ENCODE results near the gene LRPAP1.

The LRPAP1 gene

DNA sequence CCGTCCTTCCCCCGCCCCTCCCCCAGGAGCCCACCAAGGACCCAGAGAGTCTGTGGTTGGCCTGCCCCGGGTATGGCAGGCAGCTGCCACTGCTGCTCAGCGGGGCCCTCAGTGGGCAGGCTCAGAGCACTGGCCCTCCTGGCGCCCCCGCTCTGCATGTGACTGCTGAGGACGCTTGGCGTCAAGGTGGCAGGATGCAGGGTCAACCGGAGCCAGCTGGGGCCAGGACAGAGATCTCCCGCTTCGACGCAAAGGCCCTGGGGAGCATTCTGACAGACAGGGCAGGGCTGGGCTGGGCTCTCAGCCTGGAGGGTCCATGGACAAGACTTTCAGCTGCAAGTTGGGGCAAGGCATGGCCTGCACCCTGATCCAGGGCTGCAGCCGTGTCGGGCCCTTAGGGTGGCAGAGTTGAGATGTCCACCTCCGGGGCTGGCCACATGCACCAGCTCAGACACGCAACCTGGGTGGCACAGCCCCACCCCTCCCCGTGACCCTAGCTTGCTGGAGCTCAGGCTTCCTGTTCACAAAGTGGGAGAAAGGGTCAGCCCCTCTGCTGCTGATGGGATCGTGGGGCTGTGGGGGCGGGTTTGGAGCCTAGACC lies 30.3 kb downstream of the LRPAP1 start:
- Histone ChIP-seq H3K9ac (ENCODE audit: low read length) (no peak overlapping the region), H3K36me3 (ENCODE audit: insufficient read depth, low read length) (no peaks in the 10 kb centered on the region), H3K27me3 (ENCODE audit: insufficient read depth, low read length) (no peaks in the 10 kb centered on the region), H3K4me1 (ENCODE audit: insufficient read depth, low read length, severe bottlenecking) (no peaks in the 10 kb centered on the region), H3K9me2 (ENCODE audit: low read depth, low read length) (no peaks in the 10 kb centered on the region), H3K27ac (ENCODE audit: low read depth, low read length, poor library complexity, severe bottlenecking) (no peak overlapping the region), H3F3A (ENCODE audit: insufficient read depth, low read length) (no peaks in the 10 kb centered on the region), H4K20me1 (ENCODE audit: insufficient read depth, low read length) (no peaks in the 10 kb centered on the region), H3K9me3 (ENCODE audit: low read length) (no peaks in the 10 kb centered on the region), H3K79me2 (ENCODE audit: insufficient read depth, low read length) (no peaks in the 10 kb centered on the region), H2AFZ (ENCODE audit: low read length) (no peak overlapping the region), H3K4me3 (ENCODE audit: low read depth, low read length, poor library complexity, severe bottlenecking) (no peak overlapping the region), H3K4me2 (ENCODE audit: low read length) (no peak overlapping the region)
- TF ChIP-seq EZH2 (IDR thresholded peaks at IDR 0.05; ENCODE audit: borderline replicate concordance, low read length) = no peak
- TF ChIP-seq, protein P1, sequence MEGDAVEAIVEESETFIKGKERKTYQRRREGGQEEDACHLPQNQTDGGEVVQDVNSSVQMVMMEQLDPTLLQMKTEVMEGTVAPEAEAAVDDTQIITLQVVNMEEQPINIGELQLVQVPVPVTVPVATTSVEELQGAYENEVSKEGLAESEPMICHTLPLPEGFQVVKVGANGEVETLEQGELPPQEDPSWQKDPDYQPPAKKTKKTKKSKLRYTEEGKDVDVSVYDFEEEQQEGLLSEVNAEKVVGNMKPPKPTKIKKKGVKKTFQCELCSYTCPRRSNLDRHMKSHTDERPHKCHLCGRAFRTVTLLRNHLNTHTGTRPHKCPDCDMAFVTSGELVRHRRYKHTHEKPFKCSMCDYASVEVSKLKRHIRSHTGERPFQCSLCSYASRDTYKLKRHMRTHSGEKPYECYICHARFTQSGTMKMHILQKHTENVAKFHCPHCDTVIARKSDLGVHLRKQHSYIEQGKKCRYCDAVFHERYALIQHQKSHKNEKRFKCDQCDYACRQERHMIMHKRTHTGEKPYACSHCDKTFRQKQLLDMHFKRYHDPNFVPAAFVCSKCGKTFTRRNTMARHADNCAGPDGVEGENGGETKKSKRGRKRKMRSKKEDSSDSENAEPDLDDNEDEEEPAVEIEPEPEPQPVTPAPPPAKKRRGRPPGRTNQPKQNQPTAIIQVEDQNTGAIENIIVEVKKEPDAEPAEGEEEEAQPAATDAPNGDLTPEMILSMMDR (IDR thresholded peaks at IDR 0.05; ENCODE audit: low read length) = no peak

DNA sequence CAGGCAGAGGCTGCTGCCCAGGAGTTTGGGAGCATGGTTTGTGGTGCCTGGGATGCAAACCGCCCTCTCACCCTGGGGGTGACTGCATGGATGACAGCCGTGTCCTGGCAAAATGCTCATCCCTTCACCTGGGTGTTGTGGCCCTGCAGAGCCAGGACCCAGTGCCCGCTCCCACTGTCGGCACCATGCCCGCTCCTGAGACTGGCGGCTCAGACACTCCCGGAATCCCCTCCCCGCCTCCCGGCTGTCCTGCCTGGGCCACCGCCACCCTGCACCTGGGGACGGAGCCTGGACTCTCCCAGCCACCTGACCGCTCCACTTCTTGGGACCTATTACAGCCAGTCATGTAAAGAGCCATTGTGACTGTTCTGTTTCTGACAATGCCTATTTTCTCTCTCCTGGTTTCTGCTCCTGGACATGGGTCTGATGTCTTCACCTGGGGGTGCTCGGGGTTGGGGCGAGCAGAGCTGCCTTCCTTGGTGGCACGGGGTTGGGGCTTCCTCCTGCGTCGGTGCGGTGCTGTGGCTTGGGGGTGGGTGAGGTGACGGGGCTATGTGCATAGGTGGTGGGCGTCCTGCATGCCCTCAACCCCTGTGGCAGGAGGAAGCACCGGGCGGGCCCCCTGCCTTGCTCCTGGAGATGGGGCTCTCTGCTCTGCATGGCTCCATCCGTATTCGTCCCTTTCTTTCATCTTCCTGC lies 30.9 kb downstream of the LRPAP1 start:
- no peaks in the 10 kb centered on the region for H3K9me3 ChIP-seq (ENCODE audit: low read length)
- no peak overlapping the region for H3K27ac ChIP-seq (ENCODE audit: low read depth, low read length, poor library complexity, severe bottlenecking)
- TF ChIP-seq, protein P1 (IDR thresholded peaks at IDR 0.05; ENCODE audit: low read length) = no peak
- no peak for TF ChIP-seq EZH2 (IDR thresholded peaks at IDR 0.05; ENCODE audit: borderline replicate concordance, low read length)
- H3F3A ChIP-seq (ENCODE audit: insufficient read depth, low read length) = no peaks in the 10 kb centered on the region
- H3K9me2 ChIP-seq (ENCODE audit: low read depth, low read length) = no peaks in the 10 kb centered on the region
- H3K9ac ChIP-seq (ENCODE audit: low read length) = no peak overlapping the region
- H3K79me2 ChIP-seq (ENCODE audit: insufficient read depth, low read length) = no peaks in the 10 kb centered on the region
- H3K36me3 ChIP-seq (ENCODE audit: insufficient read depth, low read length) = no peaks in the 10 kb centered on the region
- H3K4me3 ChIP-seq (ENCODE audit: low read depth, low read length, poor library complexity, severe bottlenecking) = no peak overlapping the region
- H3K27me3 ChIP-seq (ENCODE audit: insufficient read depth, low read length) = no peaks in the 10 kb centered on the region
- no peaks in the 10 kb centered on the region for H3K4me1 ChIP-seq (ENCODE audit: insufficient read depth, low read length, severe bottlenecking)
- no peak overlapping the region for H3K4me2 ChIP-seq (ENCODE audit: low read length)
- H4K20me1 ChIP-seq (ENCODE audit: insufficient read depth, low read length) = no peaks in the 10 kb centered on the region
- no peak overlapping the region for H2AFZ ChIP-seq (ENCODE audit: low read length)

DNA sequence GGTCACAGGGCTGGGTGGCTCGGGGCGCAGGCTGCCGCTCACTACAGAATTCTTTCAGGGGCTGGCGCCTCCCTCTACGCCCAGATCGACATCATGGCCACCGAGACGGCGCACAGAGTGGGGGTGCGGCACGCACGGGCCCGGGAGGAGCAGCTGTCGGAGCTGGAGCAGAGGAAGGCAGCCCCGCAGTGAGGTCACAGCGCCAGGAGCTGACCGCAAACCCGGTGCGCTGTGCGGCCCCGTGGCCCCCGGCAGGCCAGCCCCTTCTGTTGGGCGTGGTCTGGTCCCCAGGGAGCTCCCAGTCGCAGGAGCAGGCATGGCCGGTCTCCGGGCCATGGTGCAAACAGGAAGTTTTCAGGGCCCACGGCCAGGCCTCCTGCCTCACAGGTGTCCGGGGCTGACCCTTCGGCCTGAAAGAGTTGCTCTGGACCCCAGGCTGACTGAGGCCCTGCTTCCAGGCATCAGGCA lies 31.6 kb downstream of the LRPAP1 start:
- no peaks in the 10 kb centered on the region for H3F3A ChIP-seq (ENCODE audit: insufficient read depth, low read length)
- H3K4me3 ChIP-seq (ENCODE audit: low read depth, low read length, poor library complexity, severe bottlenecking) = no peak overlapping the region
- no peaks in the 10 kb centered on the region for H3K9me3 ChIP-seq (ENCODE audit: low read length)
- TF ChIP-seq, protein P1 (IDR thresholded peaks at IDR 0.05; ENCODE audit: low read length) = no peak
- TF ChIP-seq EZH2 (IDR thresholded peaks at IDR 0.05; ENCODE audit: borderline replicate concordance, low read length) = no peak
- no peak overlapping the region for H2AFZ ChIP-seq (ENCODE audit: low read length)
- no peaks in the 10 kb centered on the region for H4K20me1 ChIP-seq (ENCODE audit: insufficient read depth, low read length)
- H3K36me3 ChIP-seq (ENCODE audit: insufficient read depth, low read length) = no peaks in the 10 kb centered on the region
- no peaks in the 10 kb centered on the region for H3K79me2 ChIP-seq (ENCODE audit: insufficient read depth, low read length)
- H3K27me3 ChIP-seq (ENCODE audit: insufficient read depth, low read length) = no peaks in the 10 kb centered on the region
- H3K9me2 ChIP-seq (ENCODE audit: low read depth, low read length) = no peaks in the 10 kb centered on the region
- no peak overlapping the region for H3K4me2 ChIP-seq (ENCODE audit: low read length)
- no peaks in the 10 kb centered on the region for H3K4me1 ChIP-seq (ENCODE audit: insufficient read depth, low read length, severe bottlenecking)
- H3K9ac ChIP-seq (ENCODE audit: low read length) = no peak overlapping the region
- no peak overlapping the region for H3K27ac ChIP-seq (ENCODE audit: low read depth, low read length, poor library complexity, severe bottlenecking)

All from OCI-LY1 (cell line).